ENCODE data around the gene DOCK9. TPM values are rescaled to one million over a fixed set of nuclear protein-coding genes. Genes with fewer than 3 reads are reported as not detected.
A peak's percentile ranks its signal among the peaks of the same experiment; 100 is the strongest.

Gene DOCK9
- total RNA-seq, 6 experiments from 2014 or later = 21.8 to 30.5 (median 25.5) TPM

DNA sequence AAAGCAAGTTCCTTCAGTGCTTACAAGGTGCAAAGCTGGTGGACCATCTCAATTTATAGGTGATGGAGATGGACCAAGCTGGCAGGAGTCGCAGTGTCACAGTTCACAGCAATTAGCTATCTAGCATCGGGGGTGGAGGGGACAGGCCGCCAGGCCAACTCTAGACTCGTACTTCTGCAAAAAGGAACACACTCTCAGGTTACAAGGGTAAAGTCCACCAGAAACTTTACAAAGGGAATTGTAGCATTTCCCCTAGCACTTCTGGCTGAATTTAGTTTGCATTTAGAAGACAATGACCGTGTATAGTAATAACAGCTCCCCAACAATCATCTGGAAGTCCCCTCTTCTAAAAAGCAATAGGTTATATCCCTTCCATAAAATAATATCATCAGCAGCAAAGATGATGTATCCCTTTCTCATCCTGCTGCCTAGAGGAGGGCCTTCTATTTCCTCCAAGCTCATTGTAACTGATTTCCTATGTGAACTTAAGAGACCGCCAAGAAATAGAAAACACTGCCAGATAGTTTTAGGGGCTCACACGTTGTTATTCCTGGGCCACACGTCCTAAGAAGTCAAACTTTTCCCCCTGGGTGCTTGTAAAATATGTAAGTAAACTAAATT lies 8.5 kb upstream of the DOCK9 start:
- Mint-ChIP-seq H3K36me3 (ENCODE audit: low read depth) (no peaks in the 10 kb centered on the region), H3K27me3 (ENCODE audit: insufficient read depth) (peaks cover 2% of the 10 kb centered on the region; the same call in 1 of the 2 replicates), H3K9me3 (no peaks in the 10 kb centered on the region), H3K4me3 (no peak overlapping the region), H3K27ac (no peak overlapping the region), H3K4me1 (ENCODE audit: low read depth) (peaks cover 17% of the 10 kb centered on the region)
- no peak for DNase-seq
- TF ChIP-seq, protein P1, sequence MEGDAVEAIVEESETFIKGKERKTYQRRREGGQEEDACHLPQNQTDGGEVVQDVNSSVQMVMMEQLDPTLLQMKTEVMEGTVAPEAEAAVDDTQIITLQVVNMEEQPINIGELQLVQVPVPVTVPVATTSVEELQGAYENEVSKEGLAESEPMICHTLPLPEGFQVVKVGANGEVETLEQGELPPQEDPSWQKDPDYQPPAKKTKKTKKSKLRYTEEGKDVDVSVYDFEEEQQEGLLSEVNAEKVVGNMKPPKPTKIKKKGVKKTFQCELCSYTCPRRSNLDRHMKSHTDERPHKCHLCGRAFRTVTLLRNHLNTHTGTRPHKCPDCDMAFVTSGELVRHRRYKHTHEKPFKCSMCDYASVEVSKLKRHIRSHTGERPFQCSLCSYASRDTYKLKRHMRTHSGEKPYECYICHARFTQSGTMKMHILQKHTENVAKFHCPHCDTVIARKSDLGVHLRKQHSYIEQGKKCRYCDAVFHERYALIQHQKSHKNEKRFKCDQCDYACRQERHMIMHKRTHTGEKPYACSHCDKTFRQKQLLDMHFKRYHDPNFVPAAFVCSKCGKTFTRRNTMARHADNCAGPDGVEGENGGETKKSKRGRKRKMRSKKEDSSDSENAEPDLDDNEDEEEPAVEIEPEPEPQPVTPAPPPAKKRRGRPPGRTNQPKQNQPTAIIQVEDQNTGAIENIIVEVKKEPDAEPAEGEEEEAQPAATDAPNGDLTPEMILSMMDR (IDR thresholded peaks at IDR 0.05) = no peak

DNA sequence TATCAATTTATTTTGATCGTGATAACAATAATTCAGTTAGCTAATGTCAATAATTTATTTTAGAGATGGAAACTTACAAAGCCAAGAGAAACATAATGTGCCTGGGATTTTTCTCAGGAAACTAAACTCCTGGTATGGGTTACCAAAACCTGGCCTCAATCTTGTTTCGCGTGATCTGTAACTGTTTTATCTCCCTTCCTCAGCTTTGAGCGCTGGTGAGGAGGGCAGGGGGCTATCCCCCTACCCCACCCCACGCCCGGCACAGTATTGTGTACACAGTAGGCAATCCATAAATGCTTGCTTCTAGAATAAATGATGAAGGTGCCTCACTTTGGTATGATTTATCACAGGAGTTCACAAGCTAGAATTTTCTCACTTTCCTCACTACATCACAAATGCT lies 7.7 kb upstream of the DOCK9 start:
- Mint-ChIP-seq H3K27ac (no peak overlapping the region), H3K36me3 (ENCODE audit: low read depth) (no peaks in the 10 kb centered on the region), H3K27me3 (ENCODE audit: insufficient read depth) (peaks cover 2% of the 10 kb centered on the region; the same call in 1 of the 2 replicates), H3K4me3 (no peak overlapping the region), H3K9me3 (no peaks in the 10 kb centered on the region), H3K4me1 (ENCODE audit: low read depth) (peaks cover 18% of the 10 kb centered on the region)
- DNase-seq = no peak
- TF ChIP-seq, protein P1 (IDR thresholded peaks at IDR 0.05) = no peak

DNA sequence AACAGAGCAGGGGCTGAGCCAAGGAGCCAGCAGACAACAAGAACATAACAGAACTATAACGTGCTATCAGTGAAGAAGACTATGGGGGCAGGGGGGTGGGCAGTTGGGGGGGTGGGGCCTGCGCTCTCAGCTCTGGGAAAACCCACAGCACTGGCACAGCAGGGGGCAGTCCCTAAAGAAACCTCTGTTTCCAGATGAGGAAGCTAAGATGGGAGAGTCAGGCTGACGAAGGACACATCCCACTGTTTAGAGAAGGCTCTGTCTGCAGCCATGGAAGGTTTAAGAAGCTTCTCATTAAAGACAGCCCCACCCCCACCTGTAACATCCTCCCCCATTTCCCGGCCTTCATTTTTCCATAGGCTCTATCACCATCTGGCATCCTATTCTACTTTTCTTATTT lies 7.1 kb upstream of the DOCK9 start:
- H3K4me3 Mint-ChIP-seq = no peak overlapping the region
- DNase-seq = no peak
- H3K27me3 Mint-ChIP-seq (ENCODE audit: insufficient read depth) = peaks cover 2% of the 10 kb centered on the region; the same call in 1 of the 2 replicates
- H3K4me1 Mint-ChIP-seq (ENCODE audit: low read depth) = peaks cover 18% of the 10 kb centered on the region
- no peaks in the 10 kb centered on the region for H3K36me3 Mint-ChIP-seq (ENCODE audit: low read depth)
- no peaks in the 10 kb centered on the region for H3K9me3 Mint-ChIP-seq
- TF ChIP-seq, protein P1 (IDR thresholded peaks at IDR 0.05) = no peak
- H3K27ac Mint-ChIP-seq = no peak overlapping the region

DNA sequence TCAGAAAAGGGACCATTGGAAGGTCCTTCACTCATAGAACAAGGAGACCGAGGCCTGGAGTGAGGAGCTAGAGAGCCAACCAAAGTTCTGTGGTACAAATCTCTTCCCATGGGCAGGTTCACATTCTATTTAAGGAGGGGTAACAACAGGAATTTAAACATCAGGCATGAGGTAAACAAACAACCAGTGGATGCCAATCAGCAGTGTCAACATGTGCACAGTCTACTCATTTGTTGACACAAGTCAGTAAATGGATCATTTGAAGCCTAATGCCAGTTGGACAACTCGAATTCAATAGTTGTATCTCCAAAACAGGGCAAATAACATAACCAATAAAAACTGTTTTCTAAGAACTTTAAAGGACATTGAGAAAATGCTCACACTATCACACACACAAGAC lies 6.3 kb upstream of the DOCK9 start:
- H3K9me3 Mint-ChIP-seq = no peaks in the 10 kb centered on the region
- H3K27ac Mint-ChIP-seq = 0 out of 2 replicates have a peak overlapping the region, but pooled peaks have one; percentile 8
- TF ChIP-seq, protein P1 (IDR thresholded peaks at IDR 0.05) = no peak
- H3K4me1 Mint-ChIP-seq (ENCODE audit: low read depth) = peaks cover 18% of the 10 kb centered on the region
- no peaks in the 10 kb centered on the region for H3K36me3 Mint-ChIP-seq (ENCODE audit: low read depth)
- H3K27me3 Mint-ChIP-seq (ENCODE audit: insufficient read depth) = peaks cover 2% of the 10 kb centered on the region; the same call in 1 of the 2 replicates
- H3K4me3 Mint-ChIP-seq = no peak overlapping the region
- no peak for DNase-seq

DNA sequence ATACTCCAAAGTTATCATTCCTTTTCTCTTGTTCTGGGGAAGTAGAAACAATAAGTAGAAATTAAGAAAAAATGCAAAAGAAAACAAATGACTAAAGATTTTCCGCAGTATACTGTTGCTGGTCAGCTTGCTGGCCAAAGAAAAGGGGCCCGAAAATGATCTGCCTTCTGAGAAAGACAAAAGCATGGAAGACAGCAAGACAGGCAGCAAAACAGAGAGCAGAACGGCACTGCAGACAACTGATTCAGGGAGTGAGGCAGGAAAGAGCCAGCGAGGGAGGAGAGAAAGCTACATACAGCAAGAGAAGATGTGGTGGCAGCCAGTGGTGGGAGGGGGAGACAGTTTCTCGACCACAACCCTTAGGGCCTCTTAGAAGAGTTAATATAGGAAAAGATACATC lies 5.3 kb upstream of the DOCK9 start:
- TF ChIP-seq, protein P1 (IDR thresholded peaks at IDR 0.05) = no peak
- Mint-ChIP-seq H3K9me3 (no peaks in the 10 kb centered on the region), H3K4me1 (ENCODE audit: low read depth) (peaks cover 26% of the 10 kb centered on the region)

More for the DNA sequence above, 5.3 kb upstream of the DOCK9 start:
- Mint-ChIP-seq H3K27ac (no peak overlapping the region), H3K27me3 (ENCODE audit: insufficient read depth) (peaks cover 2% of the 10 kb centered on the region; the same call in 1 of the 2 replicates), H3K4me3 (no peak overlapping the region), H3K36me3 (ENCODE audit: low read depth) (no peaks in the 10 kb centered on the region)
- no peak for DNase-seq

Data from HFFc6 (cell line).